Hepatocyte (in vitro differentiated cells): ENCODE data around the gene PTGES2. TPM values are rescaled to one million over a fixed set of nuclear protein-coding genes. Genes with fewer than 3 reads are reported as not detected.

ENCODE experiments used
- DNase-seq: peaks from one replicate; pipeline ENCODE4 v3.0.0-alpha.2; 2016; ENCODE audit warnings: low spot score
- H2AFZ ChIP-seq: fragments of 200-600 bp; sonication (generic); 2 replicates; pipeline ENCODE4 v1.6.0; 2016; ENCODE audit warnings: antibody characterized with exemption, mild to moderate bottlenecking
- H3K27ac ChIP-seq: fragments of 200-600 bp; sonication (generic); 2 replicates; pipeline ENCODE4 v1.5.1; 2016; ENCODE audit warnings: mild to moderate bottlenecking
- H3K27me3 ChIP-seq: fragments of 200-600 bp; sonication (generic); 2 replicates; pipeline ENCODE4 v1.6.1; 2016
- H3K36me3 ChIP-seq: fragments of 200-600 bp; sonication (generic); replicated peaks from 2 replicates; pipeline ENCODE4 v1.5.1; 2016; ENCODE audit warnings: low read depth; ENCODE audit not compliant: insufficient read depth
- H3K4me1 ChIP-seq: fragments of 200-600 bp; sonication (generic); 2 replicates; pipeline ENCODE4 v1.5.1; 2016; ENCODE audit warnings: mild to moderate bottlenecking, moderate library complexity; ENCODE audit not compliant: insufficient read depth
- H3K4me2 ChIP-seq: fragments of 200-600 bp; sonication (generic); 2 replicates; pipeline ENCODE4 v1.6.0; 2016
- H3K4me3 ChIP-seq: fragments of 200-600 bp; sonication (generic); 2 replicates; pipeline ENCODE4 v1.5.1; 2016; ENCODE audit warnings: mild to moderate bottlenecking
- H3K79me2 ChIP-seq: fragments of 200-600 bp; sonication (generic); 2 replicates; pipeline ENCODE4 v1.6.0; 2017; ENCODE audit warnings: mild to moderate bottlenecking
- H3K9me2 ChIP-seq: fragments of 200-600 bp; sonication (generic); replicated peaks from 2 replicates; pipeline ENCODE4 v1.6.0; 2017; ENCODE audit warnings: mild to moderate bottlenecking; ENCODE audit not compliant: insufficient read depth
- H3K9me3 ChIP-seq: fragments of 200-600 bp; sonication (generic); 2 replicates; pipeline ENCODE4 v1.5.1; 2016; ENCODE audit warnings: low read depth, mild to moderate bottlenecking
- H4K20me1 ChIP-seq: fragments of 200-600 bp; sonication (generic); 2 replicates; pipeline ENCODE4 v1.6.0; 2016; ENCODE audit warnings: mild to moderate bottlenecking; ENCODE audit not compliant: insufficient read depth, poor library complexity, severe bottlenecking
- CTCF ChIP-seq: fragments of 200-600 bp; sonication (generic); IDR thresholded peaks from 2 replicates; pipeline ENCODE4 v1.5.1; 2016; ENCODE audit warnings: antibody characterized with exemption, mild to moderate bottlenecking; ENCODE audit not compliant: poor library complexity
- EZH2 ChIP-seq: fragments of 200-600 bp; sonication (generic); IDR thresholded peaks from 2 replicates; pipeline ENCODE4 v1.6.1; 2016; ENCODE audit warnings: antibody characterized with exemption, mild to moderate bottlenecking, borderline replicate concordance
- EZH2phosphoT487 ChIP-seq: fragments of 200-600 bp; sonication (generic); IDR thresholded peaks from one replicate; pipeline ENCODE4 v1.6.1; 2018; ENCODE audit warnings: antibody characterized with exemption, mild to moderate bottlenecking, low read depth, moderate library complexity; ENCODE audit not compliant: unreplicated experiment, severe bottlenecking
- WGBS: methylation state at CpG from one replicate; pipeline ENCODE4 v1.1.6; 2016; ENCODE audit warnings: low lambda C conversion rate; ENCODE audit errors: missing lambda C conversion rate; 5-methylcytosine and 5-hydroxymethylcytosine counted together
- polyA plus RNA-seq: library from polyadenylated mRNA; unstranded; fragments of >200 nt; fragmentation: Nextera tagmentation; extraction: Ambion mirVana; gene quantifications from 2 replicates; pipeline ENCODE4 v1.2.1, GENCODE V29; 2016
- total RNA-seq: library from RNA; depleted of rRNA; stranded (reverse); fragments of >200 nt; gene quantifications from 2 replicates; pipeline ENCODE4 v1.2.3, GENCODE V29; 2014

PTGES2 gene
- total and polyA plus RNA-seq, 2 experiments from 2014 or later, result 29.4 to 68.1 TPM

- no peaks in the 10 kb centered on the region for H3K27me3 ChIP-seq
- TF ChIP-seq CTCF (no peak), EZH2 (no peak)
- no peaks in the 10 kb centered on the region for H4K20me1 ChIP-seq
- H2AFZ ChIP-seq, result no peak overlapping the region
- 61% methylated on average over 13 of the region's 13 CpGs for WGBS
- H3K4me2 ChIP-seq, result peak overlapping the region; percentile 71
- no peaks in the 10 kb centered on the region for H3K9me3 ChIP-seq
- peak; percentile 14 for DNase-seq
- H3K9me2 ChIP-seq, result no peaks in the 10 kb centered on the region
- H3K79me2 ChIP-seq, result peaks cover 74% of the 10 kb centered on the region
- H3K4me3 ChIP-seq, result no peak overlapping the region
- H3K4me1 ChIP-seq, result peaks cover 52% of the 10 kb centered on the region
- no peaks in the 10 kb centered on the region for H3K36me3 ChIP-seq
- H3K27ac ChIP-seq, result peak overlapping the region; percentile 94
Observed at GRCh38 chr9:128097543-128098296, 29.8 kb downstream of the PTGES2 start.

- H3K27ac ChIP-seq, result peak overlapping the region; percentile 94
- no peaks in the 10 kb centered on the region for H3K36me3 ChIP-seq
- peak; percentile 13 for DNase-seq
- H3K79me2 ChIP-seq, result peaks cover 75% of the 10 kb centered on the region
- no peak overlapping the region for H3K4me3 ChIP-seq
- WGBS, result 80% methylated on average over 19 of the region's 19 CpGs
- peaks cover 53% of the 10 kb centered on the region for H3K4me1 ChIP-seq
- H2AFZ ChIP-seq, result no peak overlapping the region
- TF ChIP-seq EZH2phosphoT487 (no peak), EZH2 (no peak), CTCF (no peak)
- H3K9me3 ChIP-seq, result no peaks in the 10 kb centered on the region
- no peaks in the 10 kb centered on the region for H4K20me1 ChIP-seq
- H3K27me3 ChIP-seq, result no peaks in the 10 kb centered on the region
- no peaks in the 10 kb centered on the region for H3K9me2 ChIP-seq
- H3K4me2 ChIP-seq, result no peak overlapping the region
Observed at GRCh38 chr9:128096616-128097536, 30.7 kb downstream of the PTGES2 start.

GRCh38 chr9:128094950-128095544 is 32.5 kb downstream of the PTGES2 start:
- Histone ChIP-seq H3K9me3 (no peaks in the 10 kb centered on the region), H3K4me1 (peaks cover 39% of the 10 kb centered on the region), H3K79me2 (peaks cover 72% of the 10 kb centered on the region), H2AFZ (no peak overlapping the region), H3K4me3 (no peak overlapping the region), H3K9me2 (no peaks in the 10 kb centered on the region), H4K20me1 (no peaks in the 10 kb centered on the region), H3K4me2 (peak overlapping the region; percentile 26), H3K27ac (peak overlapping the region; percentile 88), H3K27me3 (no peaks in the 10 kb centered on the region), H3K36me3 (no peaks in the 10 kb centered on the region)
- no peak for DNase-seq
- TF ChIP-seq CTCF (no peak), EZH2phosphoT487 (no peak), EZH2 (no peak)
- 88% methylated on average over 11 of the region's 11 CpGs for WGBS
